GM12891 (cell line): ENCODE results near the gene FAM89A.

Experiments
- POLR2A ChIP-seq: IDR thresholded peaks from 2 replicates; pipeline ENCODE4 v1.6.1; 2011; ENCODE audit warnings: low read depth, low read length, control low read depth
- POLR2AphosphoS5 ChIP-seq: IDR thresholded peaks from 2 replicates; pipeline ENCODE4 v1.6.1; 2011; ENCODE audit warnings: low read depth, low read length, control low read depth

DNA sequence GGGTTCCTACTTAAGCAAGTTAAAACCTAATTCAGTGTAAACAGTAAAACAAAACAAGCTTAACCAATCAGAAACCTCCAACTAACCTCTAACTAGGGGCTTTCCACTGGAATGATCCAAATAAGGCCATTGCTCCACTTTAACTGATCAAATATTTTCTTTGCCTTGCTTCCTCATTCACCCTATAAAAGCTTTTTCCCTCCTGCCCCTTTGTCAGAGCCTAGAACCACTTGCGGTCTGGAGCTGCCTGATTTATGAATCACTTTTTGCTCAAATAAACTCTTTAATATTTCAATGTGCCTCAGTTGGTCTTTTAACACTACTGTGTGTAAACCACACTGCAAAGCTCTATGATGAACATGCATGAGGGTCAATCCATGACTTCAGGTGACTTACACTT lies 4.5 kb upstream of the FAM89A start:
- no peak for TF ChIP-seq POLR2AphosphoS5
- TF ChIP-seq POLR2A = no peak
